ENCODE measurements around the gene DGKI.
"Not testable (repeated sequence)": the region's sequence is repeated elsewhere in the genome, so short reads cannot be mapped to it uniquely, and the experiment has no call there.

DGKI gene

GRCh38 chr7:137834552-137834951 lies 12.2 kb downstream of the DGKI start:
- DNase-seq, result no peak

GRCh38 chr7:137832990-137833389 lies 13.8 kb downstream of the DGKI start:
- DNase-seq, result not testable (repeated sequence)

DNA sequence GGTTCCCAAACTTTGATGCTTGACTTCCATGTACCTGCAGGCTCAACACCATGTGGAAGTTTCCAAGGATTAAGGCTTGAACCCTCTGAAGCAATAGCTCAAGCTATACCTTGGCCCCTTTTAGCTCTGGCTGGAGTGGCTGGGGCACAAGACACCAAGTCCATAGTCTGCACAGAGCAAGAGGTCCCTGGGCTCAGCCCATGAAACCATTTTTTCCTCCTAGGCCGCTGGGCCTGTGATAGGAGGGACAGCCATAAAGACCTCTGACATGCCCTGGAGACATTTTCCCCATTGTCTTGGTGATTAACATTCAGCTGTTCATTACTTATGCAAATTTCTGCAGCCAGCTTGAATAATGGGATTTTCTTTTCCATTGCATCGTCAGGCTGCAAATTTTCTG lies 14.4 kb downstream of the DGKI start:
- DNase-seq, result no peak

GRCh38 chr7:137831555-137831954 lies 15.2 kb downstream of the DGKI start:
- DNase-seq, result not testable (repeated sequence)

GRCh38 chr7:137829337-137829992 lies 17.3 kb downstream of the DGKI start:
- no peak for DNase-seq

DNA sequence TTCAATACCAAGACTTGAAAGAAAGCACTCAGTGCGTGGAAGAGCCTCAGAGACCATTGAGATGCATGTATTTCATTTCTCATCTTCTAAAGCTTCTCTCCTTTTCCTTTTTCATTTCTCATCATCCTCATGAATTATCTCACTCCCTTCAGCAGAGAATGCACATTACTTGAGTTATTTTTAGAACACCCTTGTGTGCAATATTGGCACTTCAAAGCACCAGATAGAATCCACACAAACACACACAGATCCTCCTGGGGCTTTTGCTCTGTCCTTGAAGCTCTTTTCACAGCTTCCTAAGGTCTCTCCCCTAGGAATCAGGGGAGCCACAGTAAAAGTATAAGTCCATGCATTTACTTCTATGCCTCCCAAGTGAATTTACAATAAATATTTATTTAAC lies 18.3 kb downstream of the DGKI start:
- no peak for DNase-seq

- no peak for DNase-seq
These were observed 21.3 kb downstream of the DGKI start for GRCh38 chr7:137825489-137825888.

GRCh38 chr7:137820677-137821420 lies 25.9 kb downstream of the DGKI start:
- no peak for DNase-seq

DNA sequence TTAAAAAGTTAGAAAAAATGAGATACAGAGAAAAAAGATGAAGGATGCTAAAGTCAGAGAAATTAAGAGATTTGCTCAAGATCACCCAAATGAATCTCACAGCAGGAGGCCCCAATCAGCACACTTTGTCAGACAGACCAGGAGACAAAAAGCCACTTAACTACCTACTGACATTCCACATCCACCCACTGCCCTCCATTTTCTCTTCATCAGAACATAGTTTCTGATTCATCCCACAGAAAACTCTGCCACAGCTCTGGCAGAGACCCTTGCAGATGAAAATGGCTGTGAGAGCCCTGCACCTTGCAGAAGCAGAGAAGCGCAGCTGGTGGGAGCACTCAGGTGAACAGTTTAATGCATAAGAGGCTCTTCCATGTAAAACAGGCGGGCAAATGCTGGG lies 26.6 kb downstream of the DGKI start:
- no peak for DNase-seq

- peak; percentile 22 for DNase-seq
These were observed 28.7 kb downstream of the DGKI start for GRCh38 chr7:137818036-137818435.

DNA sequence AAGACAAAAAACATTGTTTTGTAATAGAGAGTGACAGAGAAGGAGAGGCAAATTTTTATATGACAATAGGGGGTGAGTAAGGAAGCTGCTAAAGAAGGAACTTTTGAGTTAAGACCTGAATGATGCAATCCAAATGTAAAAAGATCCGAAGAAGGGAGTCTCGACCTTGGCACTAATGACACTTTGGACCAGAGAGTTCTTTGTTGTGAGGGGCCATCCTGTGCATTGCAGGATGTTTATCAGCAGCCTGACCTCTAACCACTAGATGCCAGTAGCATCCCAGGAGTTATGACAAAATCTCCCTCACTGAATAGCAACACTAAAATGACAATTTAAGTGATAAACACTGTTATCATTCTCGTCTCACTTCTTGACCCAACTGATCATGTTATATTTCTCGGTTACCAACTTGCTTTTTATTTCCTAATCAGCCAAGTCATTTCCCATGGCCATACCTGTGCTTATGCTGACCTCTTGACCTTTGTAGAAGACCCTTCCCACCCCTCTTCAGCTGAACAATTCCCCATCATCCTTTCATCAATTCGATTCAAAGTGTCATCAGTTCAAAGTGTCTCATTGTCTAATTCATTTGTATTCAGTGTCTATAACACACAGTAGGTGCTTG lies 30.0 kb downstream of the DGKI start:
- no peak for DNase-seq

GRCh38 chr7:137813541-137813940 lies 33.2 kb downstream of the DGKI start:
- DNase-seq, result no peak

- DNase-seq, result no peak
These were observed 36.5 kb downstream of the DGKI start for GRCh38 chr7:137810248-137810647.

DNA sequence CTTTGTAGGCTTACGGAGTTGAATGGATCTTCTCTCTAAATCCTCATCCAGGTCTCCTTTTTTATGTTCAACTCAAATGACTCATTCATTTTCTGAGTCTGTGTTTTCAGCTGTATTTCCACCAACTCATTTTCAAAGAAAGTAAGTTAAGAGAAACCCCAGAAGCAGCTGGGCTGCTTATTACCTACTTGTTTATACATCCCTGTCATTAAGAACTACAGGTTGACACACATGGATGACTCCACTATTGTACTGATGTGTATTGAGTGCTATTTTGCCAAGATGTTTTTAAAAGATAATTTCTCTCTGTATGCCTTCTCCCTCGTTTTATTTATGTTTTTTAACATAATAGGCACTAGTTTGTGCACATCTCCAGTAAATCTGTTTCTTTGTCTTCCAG lies 41.9 kb downstream of the DGKI start:
- DNase-seq, result no peak

- DNase-seq, result no peak
These were observed 45.3 kb downstream of the DGKI start for GRCh38 chr7:137801491-137801890.

- no peak for DNase-seq
These were observed 45.8 kb downstream of the DGKI start for GRCh38 chr7:137801003-137801402.

DNA sequence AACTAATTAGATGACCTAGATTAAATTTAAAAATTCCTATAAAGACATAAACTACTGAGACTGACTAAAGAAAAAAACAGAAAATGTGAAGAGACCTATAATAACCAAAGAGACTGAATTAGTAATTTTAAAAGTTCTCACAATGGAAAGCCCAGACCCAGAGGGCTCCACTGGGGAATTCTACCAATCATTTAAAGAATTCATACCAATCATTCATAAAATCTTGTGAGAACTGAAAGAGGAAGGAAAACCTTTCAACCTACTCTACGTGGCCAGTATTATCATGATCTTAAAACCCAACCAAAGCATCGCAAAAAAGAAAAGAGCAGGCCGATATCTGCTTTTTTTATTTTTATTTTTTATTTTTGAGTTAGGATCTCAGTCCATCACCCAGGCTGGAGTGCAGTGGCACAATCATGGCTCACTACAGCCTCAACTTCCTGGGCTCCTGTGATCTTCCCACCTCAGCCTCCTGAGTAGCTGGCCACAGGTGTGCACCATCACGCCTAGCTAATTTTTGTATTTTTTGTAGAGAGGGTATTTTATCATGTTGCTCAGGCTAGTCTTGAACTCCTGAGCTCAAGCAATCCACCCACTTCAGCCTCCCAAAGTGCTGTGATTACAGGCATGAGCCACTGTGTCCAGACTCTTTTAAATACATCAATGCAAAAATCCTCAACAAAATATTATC lies 48.6 kb downstream of the DGKI start:
- no peak for DNase-seq

GRCh38 chr7:137795211-137795610 lies 51.6 kb downstream of the DGKI start:
- DNase-seq, result no peak

DNA sequence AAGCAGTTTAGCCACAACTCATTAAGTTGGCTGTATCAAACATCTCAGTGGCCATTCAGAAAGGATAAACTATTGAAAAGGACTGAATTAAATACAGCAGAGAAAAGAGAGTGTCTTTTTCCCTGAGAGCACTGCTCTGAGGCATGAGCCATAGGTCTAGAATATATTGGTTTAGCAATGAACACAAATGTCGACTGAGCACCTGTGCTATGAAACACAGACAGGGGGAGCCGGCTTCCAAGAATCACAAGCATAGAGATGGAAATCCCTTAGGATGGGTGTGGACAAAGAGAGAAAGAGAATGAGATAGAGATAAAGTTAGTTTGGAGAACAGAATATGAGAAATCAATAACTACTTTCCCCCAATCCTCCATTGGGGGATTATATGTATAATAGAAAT lies 54.8 kb downstream of the DGKI start:
- no peak for DNase-seq

DNA sequence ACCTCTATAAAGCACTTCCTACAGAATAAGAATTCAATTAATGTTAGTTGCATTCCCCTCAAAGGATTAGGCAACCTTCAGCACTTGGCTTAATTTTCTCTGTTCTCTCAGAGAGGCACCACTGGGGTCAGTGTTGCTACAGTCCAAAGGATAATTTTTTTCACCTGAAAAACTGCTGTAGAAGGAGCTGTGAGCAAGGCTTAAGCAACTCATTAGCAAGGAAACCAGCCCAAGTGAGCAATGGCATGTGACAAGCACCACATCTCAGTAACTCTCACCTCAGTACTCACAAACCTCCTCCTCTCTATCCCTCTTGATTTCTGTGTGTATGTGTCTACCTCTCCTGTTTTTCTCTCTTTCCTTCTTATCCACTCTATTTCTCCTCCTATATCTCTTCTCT lies 55.9 kb downstream of the DGKI start:
- no peak for DNase-seq

DNA sequence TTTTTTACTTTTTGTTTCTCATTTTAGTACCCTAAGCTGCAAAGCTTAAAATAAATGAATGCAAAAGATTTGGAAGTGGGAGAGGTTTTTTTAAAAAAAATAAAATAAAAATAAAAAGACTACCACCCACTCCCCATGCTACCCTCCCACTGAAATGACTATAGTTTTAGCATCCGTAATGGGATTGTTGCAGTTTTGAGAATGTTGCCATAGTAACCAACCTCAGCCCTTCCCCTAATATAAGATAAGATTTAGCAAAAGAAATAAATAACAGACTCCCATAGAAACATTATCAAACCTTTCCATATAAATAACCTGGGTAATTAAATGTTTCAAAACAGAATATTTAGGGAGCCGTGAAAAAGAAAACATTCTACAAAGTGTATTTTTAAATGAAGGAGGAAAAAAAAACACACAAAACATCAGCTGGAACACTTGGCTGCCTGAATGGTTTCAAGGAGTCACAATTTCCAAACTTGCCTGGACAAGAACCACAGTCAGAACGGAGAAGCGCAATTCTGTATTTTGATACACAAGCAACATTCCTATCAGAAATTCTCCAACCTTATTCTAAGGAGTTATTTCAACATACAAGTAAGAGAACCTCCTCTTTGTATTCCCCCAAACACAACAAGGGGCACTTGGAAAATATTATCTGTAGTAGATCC lies 57.4 kb downstream of the DGKI start:
- no peak for DNase-seq

- DNase-seq, result no peak
These were observed 59.3 kb downstream of the DGKI start for GRCh38 chr7:137787301-137787976.

DNA sequence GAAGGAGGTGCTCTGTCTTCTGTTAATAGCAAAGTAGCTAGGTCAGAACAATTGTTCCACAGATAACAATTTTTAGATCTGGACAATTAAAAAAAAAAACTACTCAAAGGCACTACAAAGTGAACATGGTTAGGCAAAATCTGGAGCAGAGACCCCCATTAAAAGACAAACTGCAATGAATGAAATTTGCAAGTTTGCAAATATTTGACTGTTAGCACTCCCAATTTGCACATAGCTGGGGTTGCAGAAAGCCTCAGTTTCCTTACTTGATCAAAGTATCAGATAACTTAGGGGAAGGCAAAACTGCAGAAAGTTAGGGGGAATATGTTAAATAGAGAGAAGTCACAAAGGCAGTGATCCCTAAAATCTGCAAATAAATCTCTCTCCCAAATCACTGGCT lies 68.3 kb downstream of the DGKI start:
- no peak for DNase-seq
